ENCODE measurements around the gene MEIOSIN. TPM values are rescaled to one million over a fixed set of nuclear protein-coding genes. Genes with fewer than 3 reads are reported as not detected.
A peak's percentile ranks its signal among the peaks of the same experiment; 100 is the strongest.

MEIOSIN gene
- total and polyA plus RNA-seq, 9 of the 15 experiments (the other 6 are each of a cell fraction or from before 2014, with no cell fraction given) = 0.06 to 2.0 (median 0.76) TPM

DNA sequence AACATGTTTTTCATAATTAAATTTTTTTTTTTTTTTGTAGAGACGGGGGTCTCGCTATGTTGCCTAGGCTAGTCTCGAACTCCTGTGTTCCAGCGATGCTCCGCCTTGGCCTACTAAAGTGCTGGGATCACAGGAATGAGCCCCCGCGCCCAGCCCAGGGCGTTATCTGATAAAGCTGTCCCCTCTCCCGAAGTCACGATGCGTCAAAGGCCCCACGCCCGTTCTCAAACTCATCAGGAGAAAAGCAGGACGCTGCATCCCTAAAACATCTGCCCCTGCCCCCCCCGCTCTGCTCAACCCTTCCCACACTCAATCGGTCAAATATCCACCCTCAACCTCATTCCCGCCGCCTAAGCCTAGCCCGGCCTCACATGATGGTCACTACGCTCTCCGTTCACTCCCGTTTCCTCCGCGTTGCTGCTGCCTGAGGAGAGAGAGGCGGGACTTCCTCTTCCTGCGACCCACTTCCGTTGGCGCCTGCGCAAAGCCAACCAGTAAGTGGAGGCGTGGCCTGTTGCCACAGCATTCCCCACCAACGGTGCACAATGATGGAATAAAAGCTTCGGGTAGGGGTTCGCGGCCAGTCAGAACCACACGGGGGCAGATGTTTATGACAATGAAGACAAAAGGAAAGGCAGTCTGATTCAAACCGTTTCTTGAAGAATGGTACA lies 41.6 kb upstream of the MEIOSIN start, which contains the start of gene SNRPD2 (continued):
- TF ChIP-seq STAT6 (CRISPR knock-in tag; IDR thresholded peaks at IDR 0.05) (peak; percentile 93; the same call in 1 of the 2 replicates), POLR2AphosphoS2 (IDR thresholded peaks at IDR 0.05; ENCODE audit: low read length) (peak; percentile 84; the same call in 1 of the 2 replicates), CBX2 (IDR thresholded peaks at IDR 0.05; ENCODE audit: insufficient read depth, low read length, poor library complexity, severe bottlenecking) (no peak), ZNF445 (CRISPR knock-in tag; IDR thresholded peaks at IDR 0.05; ENCODE audit: low read depth) (no peak), MTA2 (IDR thresholded peaks at IDR 0.05; ENCODE audit: low read depth) (no peak), FOXA3 (CRISPR knock-in tag; conservative IDR thresholded peaks at IDR 0.05 in 1 of 2, IDR thresholded peaks at IDR 0.05 in 1 of 2) (no peak), NCOA6 (IDR thresholded peaks at IDR 0.05) (no peak), SPI1 (IDR thresholded peaks at IDR 0.05; ENCODE audit: borderline replicate concordance, low read depth, low read length) (peak; percentile 98), SMAD4 (CRISPR knock-in tag; conservative IDR thresholded peaks at IDR 0.05) (no peak), MYBL2 (IDR thresholded peaks at IDR 0.05; ENCODE audit: low read depth) (no peak), MYBL2 (CRISPR knock-in tag; IDR thresholded peaks at IDR 0.05; ENCODE audit: borderline replicate concordance) (no peak), RB1 (IDR thresholded peaks at IDR 0.05; ENCODE audit: low read depth) (peak; percentile 59; the same call in 1 of the 2 replicates), CCAR2 (IDR thresholded peaks at IDR 0.05; ENCODE audit: low read depth, low read length) (no peak), E2F5 (CRISPR knock-in tag; IDR thresholded peaks at IDR 0.05) (no peak), HIVEP1 (CRISPR knock-in tag; IDR thresholded peaks at IDR 0.05) (no peak), LEF1 (IDR thresholded peaks at IDR 0.05) (peak; percentile 58), SMARCC2 (IDR thresholded peaks at IDR 0.05; ENCODE audit: low read depth) (no peak), MEF2A (IDR thresholded peaks at IDR 0.05; ENCODE audit: control insufficient read depth, low read depth, low read length) (no peak), NR2F6 (CRISPR knock-in tag; IDR thresholded peaks at IDR 0.05) (no peak), KDM5B (IDR thresholded peaks at IDR 0.05; ENCODE audit: insufficient replicate concordance, low read depth, low read length) (peak; percentile 84), ZNF311 (CRISPR knock-in tag; IDR thresholded peaks at IDR 0.05) (no peak), ATF3 (IDR thresholded peaks at IDR 0.05) (no peak), ATF3 (CRISPR knock-in tag; conservative IDR thresholded peaks at IDR 0.05) (0 out of 2 replicates have a peak, but pooled peaks have one; percentile 33), TBP (optimal IDR thresholded peaks at IDR 0.05; ENCODE audit: low read depth, low read length) (peak; percentile 86), BRD4 (IDR thresholded peaks at IDR 0.05) (no peak), XRCC4 (IDR thresholded peaks at IDR 0.05; ENCODE audit: extremely low read depth, insufficient read depth, insufficient read length) (no peak), ZNF57 (CRISPR knock-in tag; IDR thresholded peaks at IDR 0.05) (no peak)
